Neuronal stem cell (in vitro differentiated cells): Measurements from ENCODE around the gene NEK8.
"Not testable (repeated sequence)": the region's sequence is repeated elsewhere in the genome, so short reads cannot be mapped to it uniquely, and the experiment has no call there.

Source experiments
- DNase-seq: peaks from one replicate; pipeline ENCODE4 v3.0.0-alpha.2; 2013; ENCODE audit warnings: low spot score
- H2AFZ ChIP-seq: one replicate; pipeline ENCODE4 v1.6.1; 2013; ENCODE audit warnings: mild to moderate bottlenecking, low read length, inconsistent platforms
- H2AK5ac ChIP-seq: 2 replicates; pipeline ENCODE4 v1.6.1; 2013; ENCODE audit warnings: low read depth, mild to moderate bottlenecking, inconsistent platforms, low read length, moderate library complexity, mixed read lengths
- H2BK120ac ChIP-seq: 2 replicates; pipeline ENCODE4 v1.6.1; 2013; ENCODE audit warnings: low read depth, mild to moderate bottlenecking, inconsistent platforms, low read length, moderate library complexity, mixed read lengths
- H2BK12ac ChIP-seq: one replicate; pipeline ENCODE4 v1.6.1; 2013; ENCODE audit warnings: low read length, inconsistent platforms
- H2BK15ac ChIP-seq: 2 replicates; pipeline ENCODE4 v1.6.1; 2013; ENCODE audit warnings: mild to moderate bottlenecking, low read length, inconsistent platforms, mixed read lengths
- H2BK5ac ChIP-seq: one replicate; pipeline ENCODE4 v1.6.1; 2013; ENCODE audit warnings: inconsistent platforms, mild to moderate bottlenecking, low read length, moderate library complexity
- H3K14ac ChIP-seq: one replicate; pipeline ENCODE4 v1.6.1; 2013; ENCODE audit warnings: low read length, inconsistent platforms
- H3K18ac ChIP-seq: 2 replicates; pipeline ENCODE4 v1.6.1; 2013; ENCODE audit warnings: low read length, inconsistent platforms
- H3K23ac ChIP-seq: 2 replicates; pipeline ENCODE4 v1.6.1; 2013; ENCODE audit warnings: low read depth, mild to moderate bottlenecking, mixed read lengths, low read length, inconsistent platforms; ENCODE audit not compliant: poor library complexity
- H3K27ac ChIP-seq: replicated peaks from 3 replicates; pipeline ENCODE4 v1.5.1; 2013; ENCODE audit warnings: low read length, inconsistent platforms
- H3K27me3 ChIP-seq, 3 experiments: 2 replicates each; pipeline ENCODE4 v1.6.1; 2013; ENCODE audit warnings: low read length in 3 of 3, mild to moderate bottlenecking in 2 of 3, inconsistent platforms in 1 of 3, low read depth in 1 of 3, mixed read lengths in 1 of 3, moderate library complexity in 1 of 3; ENCODE audit not compliant: control insufficient read depth in 3 of 3, insufficient read depth in 3 of 3
- H3K36me3 ChIP-seq, 2 donors: replicated peaks in 1 of 2; 2 replicates each; pipeline ENCODE4 v1.6.1; 2013; ENCODE audit warnings: low read length in 2 of 2; ENCODE audit not compliant: control insufficient read depth in 2 of 2, insufficient read depth in 2 of 2
- H3K4ac ChIP-seq: 2 replicates; pipeline ENCODE4 v1.6.1; 2013; ENCODE audit warnings: inconsistent platforms, mild to moderate bottlenecking, low read length, moderate library complexity
- H3K4me1 ChIP-seq, 2 donors: 1 replicate in 1 of 2; 2 replicates in 1 of 2; pipeline ENCODE4 v1.6.1; 2013; ENCODE audit warnings: low read length in 2 of 2, low read depth in 1 of 2; ENCODE audit not compliant: control insufficient read depth in 2 of 2, insufficient read depth in 1 of 2
- H3K4me2 ChIP-seq: one replicate; pipeline ENCODE4 v1.6.1; 2013; ENCODE audit warnings: mild to moderate bottlenecking, low read length, inconsistent platforms; ENCODE audit not compliant: insufficient read depth, poor library complexity, severe bottlenecking
- H3K4me3 ChIP-seq, 2 donors: 2 replicates each; pipeline ENCODE4 v1.5.1; 2013; ENCODE audit warnings: low read length in 2 of 2, mild to moderate bottlenecking in 2 of 2, inconsistent platforms in 1 of 2, moderate library complexity in 1 of 2
- H3K79me1 ChIP-seq: one replicate; pipeline ENCODE4 v1.6.1; 2013; ENCODE audit warnings: low read depth, mild to moderate bottlenecking, inconsistent platforms, low read length, moderate library complexity
- H3K9ac ChIP-seq: one replicate; pipeline ENCODE4 v1.6.1; 2013; ENCODE audit warnings: mild to moderate bottlenecking, low read depth, low read length, inconsistent platforms; ENCODE audit not compliant: poor library complexity
- H3K9me3 ChIP-seq, 2 donors: replicated peaks in 1 of 2; 2 replicates each; pipeline versions ENCODE3 to v1.6.1; 2013; ENCODE audit warnings: low read length in 2 of 2, mild to moderate bottlenecking in 2 of 2, inconsistent platforms in 1 of 2, low read depth in 1 of 2, mixed read lengths in 1 of 2, moderate library complexity in 1 of 2; ENCODE audit not compliant: control insufficient read depth in 2 of 2, insufficient read depth in 1 of 2
- H4K8ac ChIP-seq: one replicate; pipeline ENCODE4 v1.6.1; 2013; ENCODE audit warnings: low read depth, mild to moderate bottlenecking, inconsistent platforms, low read length, moderate library complexity
- H4K91ac ChIP-seq: one replicate; pipeline ENCODE4 v1.6.1; 2013; ENCODE audit warnings: low read length, low read depth, mild to moderate bottlenecking, inconsistent platforms; ENCODE audit not compliant: poor library complexity
- WGBS, 2 donors: extraction: QIAGEN DNeasy Blood & Tissue Kit; methylation state at CpG; one replicate each; pipeline ENCODE4 v1.1.7; 2013; ENCODE audit warnings: missing lambda C conversion rate in 2 of 2, mixed read lengths in 1 of 2; ENCODE audit not compliant: insufficient read length in 2 of 2, insufficient replicate concordance in 1 of 2; ENCODE audit errors: extremely low coverage in 2 of 2; 5-methylcytosine and 5-hydroxymethylcytosine counted together

Gene NEK8

GRCh38 chr17:28720247-28720996 lies 8.2 kb upstream of the NEK8 start:
- Histone ChIP-seq H3K36me3 (peaks cover 33 to 63% of the 10 kb centered on the region in 2 donors), H2AFZ (peak overlapping the region; percentile 56), H4K8ac (no peak overlapping the region), H2BK15ac (no peak overlapping the region), H4K91ac (peak overlapping the region; percentile 82), H3K9me3 (peaks cover 0 to 1% of the 10 kb centered on the region in 2 donors), H3K23ac (peak overlapping the region; percentile 82), H3K79me1 (peaks cover 10% of the 10 kb centered on the region), H2AK5ac (peak overlapping the region; percentile 68), H3K9ac (peak overlapping the region; percentile 92), H3K18ac (peak overlapping the region; percentile 94), H3K4ac (no peak overlapping the region), H2BK120ac (no peak overlapping the region), H2BK5ac (peak overlapping the region; percentile 13), H3K27me3 (no peaks in the 10 kb centered on the region), H3K4me1 (peaks cover 36 to 44% of the 10 kb centered on the region in 2 donors), H3K14ac (no peak overlapping the region), H3K4me3 (peak overlapping the region; percentile 83 to 96), H3K4me2 (peak overlapping the region; percentile 60), H3K27ac (no peak overlapping the region), H2BK12ac (no peak overlapping the region)
- WGBS, 2 donors: no CpG with 5 or more reads among the region's 30 CpGs
- DNase-seq: no peak

GRCh38 chr17:28720997-28721329 lies 7.6 kb upstream of the NEK8 start:
- not testable (repeated sequence) for H3K4ac ChIP-seq, H3K18ac ChIP-seq, H4K8ac ChIP-seq, H3K9ac ChIP-seq, H3K23ac ChIP-seq, H2AK5ac ChIP-seq, H3K14ac ChIP-seq, DNase-seq, H2BK120ac ChIP-seq, H2BK12ac ChIP-seq, H4K91ac ChIP-seq, H3K27ac ChIP-seq, H2BK5ac ChIP-seq, H2BK15ac ChIP-seq, H3K9me3 ChIP-seq, H2AFZ ChIP-seq, H3K27me3 ChIP-seq
- no CpG with 5 or more reads among the region's 19 CpGs for WGBS, 2 donors
- H3K4me2 ChIP-seq: peak overlapping the region; percentile 60
- peak overlapping the region; percentile 83 to 96 for H3K4me3 ChIP-seq
- peaks cover 10% of the 10 kb centered on the region for H3K79me1 ChIP-seq
- peaks cover 31 to 58% of the 10 kb centered on the region in 2 donors for H3K36me3 ChIP-seq
- H3K4me1 ChIP-seq: peaks cover 36 to 38% of the 10 kb centered on the region in 2 donors

GRCh38 chr17:28722417-28723158 lies 6.0 kb upstream of the NEK8 start:
- Histone ChIP-seq H2BK5ac (no peak overlapping the region), H3K4me3 (no peak overlapping the region), H3K4me2 (no peak overlapping the region), H3K23ac (no peak overlapping the region), H4K91ac (no peak overlapping the region), H2BK15ac (no peak overlapping the region), H3K18ac (no peak overlapping the region), H3K79me1 (peaks cover 9% of the 10 kb centered on the region), H3K36me3 (peaks cover 31 to 52% of the 10 kb centered on the region in 2 donors), H4K8ac (no peak overlapping the region), H3K9ac (peak overlapping the region; percentile 13), H3K27me3 (no peaks in the 10 kb centered on the region), H2BK120ac (no peak overlapping the region), H2BK12ac (no peak overlapping the region), H2AK5ac (no peak overlapping the region), H3K27ac (no peak overlapping the region), H3K4me1 (peaks cover 29 to 35% of the 10 kb centered on the region in 2 donors), H3K14ac (no peak overlapping the region), H2AFZ (no peak overlapping the region), H3K4ac (no peak overlapping the region), H3K9me3 (peaks cover 0 to 1% of the 10 kb centered on the region in 2 donors)
- no CpG with 5 or more reads among the region's 7 CpGs for WGBS, 2 donors
- no peak for DNase-seq

- Histone ChIP-seq H3K9ac (no peak overlapping the region), H3K4me2 (no peak overlapping the region), H3K27ac (no peak overlapping the region), H3K14ac (no peak overlapping the region), H2BK15ac (no peak overlapping the region), H3K23ac (no peak overlapping the region), H3K4ac (no peak overlapping the region), H2AK5ac (no peak overlapping the region), H3K18ac (no peak overlapping the region), H3K9me3 (peaks cover 0 to 1% of the 10 kb centered on the region in 2 donors), H4K91ac (no peak overlapping the region), H2BK120ac (no peak overlapping the region), H2BK12ac (no peak overlapping the region), H2AFZ (no peak overlapping the region), H3K4me3 (no peak overlapping the region), H2BK5ac (no peak overlapping the region), H3K4me1 (peaks cover 29 to 35% of the 10 kb centered on the region in 2 donors), H4K8ac (no peak overlapping the region), H3K36me3 (peaks cover 31 to 52% of the 10 kb centered on the region in 2 donors), H3K79me1 (peaks cover 9% of the 10 kb centered on the region), H3K27me3 (no peaks in the 10 kb centered on the region)
- DNase-seq: no peak
- WGBS, 2 donors: no CpG with 5 or more reads among the region's 6 CpGs
These were observed 5.3 kb upstream of the NEK8 start for GRCh38 chr17:28723159-28723835.
